GM21390 (cell line): Measurements from ENCODE around the gene RHOD.

Experiments used
- ATAC-seq: cut with Tn5 transposase; IDR thresholded peaks from one replicate; pipeline ENCODE4 v1.9.1; 2021; ENCODE audit not compliant: unreplicated experiment

Gene RHOD, protein sequence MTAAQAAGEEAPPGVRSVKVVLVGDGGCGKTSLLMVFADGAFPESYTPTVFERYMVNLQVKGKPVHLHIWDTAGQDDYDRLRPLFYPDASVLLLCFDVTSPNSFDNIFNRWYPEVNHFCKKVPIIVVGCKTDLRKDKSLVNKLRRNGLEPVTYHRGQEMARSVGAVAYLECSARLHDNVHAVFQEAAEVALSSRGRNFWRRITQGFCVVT

DNA sequence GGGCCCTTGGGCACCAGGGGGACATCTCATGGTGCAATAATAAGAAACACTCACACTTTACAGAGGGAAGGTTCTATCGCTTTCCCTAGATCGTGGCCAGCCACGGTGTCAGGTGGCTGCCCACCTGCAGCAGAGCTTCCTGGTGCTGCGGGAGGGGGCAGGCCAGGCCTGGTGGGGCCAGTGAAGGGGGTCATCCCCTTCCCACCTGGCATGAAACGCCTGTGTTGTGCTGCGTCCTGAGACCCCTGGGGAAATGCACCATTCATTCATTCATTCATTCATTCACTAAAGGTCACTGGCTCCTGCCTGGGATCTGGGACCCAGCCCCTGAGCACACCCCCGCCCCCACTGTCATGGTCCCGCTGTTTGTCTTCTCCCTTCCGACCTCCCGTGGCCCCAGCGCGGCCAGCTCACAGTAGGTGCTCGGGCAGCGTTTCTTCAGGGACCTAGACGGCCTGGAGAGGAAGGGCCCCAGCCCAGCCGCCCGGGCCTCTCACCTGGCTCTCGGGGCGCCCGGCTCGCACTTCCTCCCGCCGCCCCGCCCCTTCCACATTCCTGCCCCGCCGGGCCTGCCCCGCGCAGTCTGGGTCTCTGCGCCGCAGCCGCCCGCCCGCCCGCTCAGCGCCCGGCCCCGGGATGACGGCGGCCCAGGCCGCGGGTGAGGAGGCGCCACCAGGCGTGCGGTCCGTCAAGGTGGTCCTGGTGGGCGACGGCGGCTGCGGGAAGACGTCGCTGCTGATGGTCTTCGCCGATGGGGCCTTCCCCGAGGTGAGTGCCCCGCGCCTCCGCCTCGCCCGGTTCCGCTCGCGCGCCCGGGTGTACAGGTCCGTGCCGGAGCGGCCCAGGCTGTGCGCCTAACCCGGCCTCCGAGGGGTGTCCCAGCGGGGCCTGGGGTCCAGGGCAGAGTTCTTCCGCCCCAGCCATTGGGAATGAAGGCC, at the start of gene RHOD:
Gene RHOD (plus strand): TSS at position 581 of the 938 bp plus-strand sequence. CDS start 56 bp downstream, at position 637.
- no peak for ATAC-seq

GRCh38 chr11:67007126-67007525, 49.5 kb upstream of the RHOD start:
- ATAC-seq = no peak

DNA sequence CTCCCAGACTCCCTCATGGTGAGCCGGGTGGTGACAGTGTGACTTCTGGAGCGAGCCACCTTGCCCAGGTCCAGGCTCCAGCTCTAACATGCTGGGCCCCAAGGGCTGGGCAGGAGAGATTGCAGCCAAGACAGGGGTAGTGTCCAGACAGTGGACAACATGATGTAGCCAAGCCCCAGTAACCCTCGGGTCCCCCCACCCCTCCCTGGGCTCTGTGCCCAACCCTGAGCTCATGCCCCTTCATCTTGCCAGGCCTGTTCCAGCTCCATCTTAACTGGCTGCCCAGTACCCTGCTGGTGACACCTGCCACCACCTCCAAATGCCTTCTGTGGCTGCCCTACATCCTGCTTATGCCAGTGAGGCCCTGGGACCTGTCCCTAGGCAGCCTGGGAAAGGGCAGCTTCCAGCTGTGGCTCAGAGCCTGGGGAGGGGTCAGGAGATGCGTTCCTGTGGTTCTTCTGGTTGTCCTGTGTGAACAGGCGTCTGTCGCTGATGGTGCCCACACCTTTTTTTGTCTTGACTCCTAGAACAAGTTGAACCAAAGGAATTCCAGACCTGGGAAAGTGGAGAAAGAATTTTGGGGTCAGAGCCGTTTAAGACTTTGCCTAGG, 46.2 kb upstream of the RHOD start:
- ATAC-seq = no peak

- no peak for ATAC-seq
Observed at GRCh38 chr11:67013511-67014045, 43.1 kb upstream of the RHOD start.

GRCh38 chr11:67014343-67014742, 42.3 kb upstream of the RHOD start:
- ATAC-seq = no peak

DNA sequence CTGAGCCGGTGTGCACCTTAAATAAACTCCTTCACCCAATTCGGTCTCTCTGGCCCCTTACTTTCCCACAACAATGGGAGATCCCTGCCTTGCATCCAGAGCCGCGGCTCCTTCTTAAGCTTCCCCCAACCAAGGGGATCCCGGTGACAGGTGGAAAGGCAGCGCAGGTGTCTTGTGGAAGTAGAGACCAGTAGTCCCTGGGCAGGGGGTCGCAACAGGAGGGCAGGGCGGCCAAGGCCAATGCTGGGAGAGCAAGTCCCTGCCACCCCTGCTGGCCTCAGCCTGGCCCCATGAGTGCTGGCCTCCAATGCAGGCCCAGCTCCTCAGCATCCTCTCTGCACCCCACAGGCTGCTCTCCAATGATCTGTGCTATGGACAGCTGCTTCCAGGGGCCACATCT, 41.6 kb upstream of the RHOD start:
- no peak for ATAC-seq

DNA sequence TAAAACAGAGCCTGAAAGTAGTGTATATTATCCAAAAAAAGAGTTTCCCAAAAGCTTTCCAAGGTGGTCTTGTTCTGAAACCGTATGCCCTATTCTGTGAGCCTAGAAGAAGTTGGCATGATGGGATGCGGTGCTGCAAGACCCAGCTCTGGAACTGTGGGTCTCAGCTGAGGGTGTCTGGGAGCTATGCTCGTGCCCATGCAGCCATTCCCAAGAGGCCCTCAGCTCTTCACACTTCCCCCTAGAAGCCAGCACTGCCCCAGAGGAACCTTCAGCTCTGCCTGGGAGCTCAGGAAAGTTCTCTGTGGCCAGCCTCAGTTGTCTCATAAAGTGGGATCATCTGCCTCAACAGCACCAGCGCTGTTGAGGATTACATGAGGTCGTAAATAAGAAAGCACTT, 40.1 kb upstream of the RHOD start:
- ATAC-seq = no peak

DNA sequence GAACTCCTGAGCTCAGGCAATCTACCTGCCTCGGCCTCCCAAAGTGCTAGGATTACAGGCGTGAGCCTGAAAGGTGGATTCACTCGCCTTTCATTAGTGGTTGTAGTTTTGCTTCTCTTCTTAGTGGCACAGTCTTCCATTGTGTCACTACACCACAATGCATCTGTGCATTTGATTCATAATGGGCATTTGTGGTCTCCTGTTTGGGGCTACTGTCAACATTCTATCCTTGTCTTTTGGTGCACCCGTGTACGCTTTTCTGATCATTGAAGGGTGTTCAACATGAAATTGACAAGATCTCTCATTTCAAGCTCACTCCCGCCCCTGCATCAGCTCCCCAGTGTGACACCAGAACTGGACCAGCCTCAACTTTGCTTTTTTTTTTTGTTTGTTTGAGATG, 35.7 kb upstream of the RHOD start:
- ATAC-seq = no peak

DNA sequence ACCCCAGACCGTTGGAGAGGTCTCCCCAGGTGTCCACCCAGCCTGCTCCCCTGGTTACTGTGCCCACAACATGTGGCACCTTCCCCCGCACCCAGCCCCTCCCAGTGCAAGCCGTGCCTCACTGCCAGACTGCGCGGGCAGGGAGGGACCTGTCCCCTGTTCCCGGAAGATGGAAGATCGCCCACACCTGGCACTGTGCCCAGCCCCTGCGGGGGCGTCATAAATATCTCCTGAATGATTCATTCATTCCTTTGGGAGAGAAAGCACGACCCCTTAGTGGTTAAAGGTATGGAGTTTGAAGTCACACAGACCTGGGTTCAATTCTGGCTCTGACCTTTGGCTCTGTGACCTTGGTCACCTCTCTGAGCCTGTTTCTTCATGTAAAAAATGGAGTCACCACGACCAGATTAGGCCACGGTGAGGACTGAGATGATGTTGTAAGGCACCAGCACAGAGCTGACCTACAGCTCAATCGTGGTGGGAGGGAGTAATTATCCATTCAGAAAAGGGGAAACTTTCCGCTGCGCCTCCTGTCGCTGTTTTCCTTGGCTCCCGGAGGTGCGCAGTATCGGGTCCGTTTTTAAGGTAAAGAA, 34.2 kb upstream of the RHOD start:
- no peak for ATAC-seq

DNA sequence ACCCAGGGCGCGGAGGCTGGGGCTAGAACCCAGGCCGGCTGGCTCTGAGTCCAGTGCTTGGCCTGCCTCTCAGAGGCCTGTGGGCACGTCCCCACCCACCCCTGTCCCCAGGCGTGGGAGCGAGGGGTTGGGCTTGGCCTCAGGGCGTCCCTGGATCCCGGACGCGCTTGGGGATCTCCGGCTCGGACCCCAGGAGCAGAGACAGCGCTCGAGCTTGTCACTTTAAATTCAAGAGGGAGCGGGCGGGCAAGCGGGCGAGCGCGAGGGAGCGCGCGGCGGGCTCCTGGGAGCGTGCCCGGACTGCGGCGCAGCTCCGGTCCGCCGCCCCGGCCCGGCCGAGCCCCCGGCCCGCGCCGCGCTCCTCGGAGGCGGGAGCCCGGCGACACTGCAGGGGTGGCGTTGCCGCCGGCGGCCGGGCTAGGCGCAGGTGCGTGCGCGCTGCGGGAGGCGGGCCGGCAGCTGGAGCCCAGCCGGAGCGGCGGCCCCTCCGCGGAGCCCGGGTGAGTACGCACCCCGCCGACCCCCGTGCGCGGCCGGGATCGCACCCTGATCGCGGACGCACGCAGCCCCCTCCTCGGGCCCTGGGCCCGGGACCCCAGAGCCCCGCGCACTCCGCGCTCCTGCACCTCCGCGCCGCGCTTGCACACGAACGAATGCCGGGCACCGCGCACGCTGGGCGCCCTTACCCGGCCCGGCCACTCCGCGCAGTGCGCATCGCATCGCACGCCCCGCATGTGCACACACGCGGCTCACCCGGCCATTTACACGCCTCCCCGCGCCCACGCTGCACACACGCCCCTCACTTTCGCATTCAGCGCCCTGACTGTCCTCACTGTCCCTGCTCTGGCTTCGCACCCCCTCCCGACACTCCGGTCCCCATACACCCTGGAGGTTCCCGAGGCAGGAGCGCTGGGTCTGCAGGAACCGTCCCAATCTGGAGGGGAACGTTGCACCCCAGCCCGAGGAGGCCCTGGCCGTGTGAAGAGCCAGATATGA, 33.4 kb upstream of the RHOD start, which contains the start of gene SYT12:
Gene SYT12 (plus strand): TSS at position 174 of the 996 bp plus-strand sequence. CDS start 7,011 bp downstream, outside the sequence.
- no peak for ATAC-seq

- no peak for ATAC-seq
Observed at GRCh38 chr11:67023957-67024353, 32.7 kb upstream of the RHOD start.

DNA sequence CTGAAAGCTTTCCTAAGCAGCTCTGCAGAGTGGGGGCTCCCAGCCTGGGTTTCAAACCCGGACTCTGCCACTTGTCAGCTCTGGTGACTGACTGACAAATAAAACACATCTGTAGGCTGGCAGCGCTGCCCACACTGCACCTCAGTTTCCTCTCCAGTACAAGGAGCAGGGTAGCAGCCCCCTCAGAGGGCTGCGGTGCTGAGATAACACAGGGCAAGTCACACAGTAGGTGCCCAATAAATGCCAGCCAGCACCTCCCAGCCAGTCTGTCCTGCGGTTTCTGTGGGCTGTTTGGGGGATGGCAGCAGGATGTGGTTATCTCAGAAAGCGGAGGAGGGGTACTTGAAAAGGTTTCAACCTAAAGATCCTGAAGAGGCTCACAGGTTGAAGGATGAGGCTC, 32.2 kb upstream of the RHOD start:
- ATAC-seq = no peak

- ATAC-seq = no peak
Observed at GRCh38 chr11:67024966-67025365, 31.7 kb upstream of the RHOD start.

DNA sequence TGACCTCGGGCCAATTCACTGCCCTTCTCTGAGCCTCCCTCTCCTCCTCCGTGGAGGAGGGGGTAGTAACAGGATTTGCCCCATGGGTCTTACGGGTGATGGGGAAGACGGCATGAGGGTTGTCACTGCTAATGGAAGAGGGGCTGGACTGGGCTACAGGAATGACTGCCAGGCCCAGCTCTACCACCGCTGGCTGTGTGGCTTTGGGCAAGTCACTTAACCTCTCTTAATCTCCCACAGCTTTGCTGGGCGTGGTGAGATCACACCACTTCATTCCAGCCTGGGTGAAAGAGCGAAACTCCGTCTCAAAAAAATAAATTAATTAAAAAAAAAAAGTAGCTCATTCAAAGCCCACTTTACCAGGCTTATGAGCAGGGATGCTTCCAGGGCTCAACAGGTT, 30.9 kb upstream of the RHOD start:
- ATAC-seq = no peak

GRCh38 chr11:67026941-67027340, 29.7 kb upstream of the RHOD start:
- no peak for ATAC-seq

DNA sequence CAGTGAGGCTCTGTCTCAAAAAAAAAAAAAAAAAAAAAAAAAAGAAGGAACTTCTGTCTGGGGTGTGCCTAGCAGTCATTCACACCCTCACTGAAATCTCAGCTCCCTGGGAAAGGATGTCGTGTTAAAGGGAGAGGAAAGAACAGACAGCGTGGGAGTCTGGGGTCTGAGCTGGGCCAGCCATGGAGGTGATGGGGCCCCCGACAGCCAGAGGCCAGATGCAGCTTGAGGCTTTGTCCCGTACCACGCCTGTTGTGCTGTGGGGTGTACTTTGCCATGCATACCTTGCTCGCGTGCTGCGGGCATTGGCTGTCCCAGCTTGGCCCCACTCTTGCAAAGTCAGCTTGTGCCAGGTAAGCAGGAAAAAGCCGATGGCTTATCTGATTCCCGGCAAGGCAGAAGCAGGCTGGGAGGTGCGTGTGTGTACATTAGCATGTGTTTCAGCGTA, 29.1 kb upstream of the RHOD start:
- peak; percentile 26 for ATAC-seq

GRCh38 chr11:67027943-67028542, 28.6 kb upstream of the RHOD start:
- ATAC-seq = peak; percentile 80

GRCh38 chr11:67029146-67029545, 27.5 kb upstream of the RHOD start:
- ATAC-seq = no peak

GRCh38 chr11:67030976-67031375, 25.7 kb upstream of the RHOD start:
- no peak for ATAC-seq
